Esophagus squamous epithelium (tissue), 4 donors: ENCODE measurements around the gene HUNK.

Source experiments
- CTCF ChIP-seq, 6 experiments: fragments of 450-650 bp in 4 of 6; fragments of 200-600 bp in 2 of 6; sonication (generic) in 2 of 6; IDR thresholded peaks; one replicate each; pipeline ENCODE4 v1.5.1; 2016 to 2019; ENCODE audit warnings: antibody characterized with exemption in 6 of 6, mild to moderate bottlenecking in 4 of 6, moderate library complexity in 4 of 6
- POLR2A ChIP-seq, 4 donors: fragments of 450-650 bp; IDR thresholded peaks; one replicate each; pipeline ENCODE4 v1.6.1; 2017; ENCODE audit warnings: antibody characterized with exemption in 4 of 4, mild to moderate bottlenecking in 4 of 4, moderate library complexity in 3 of 4

- TF ChIP-seq CTCF (IDR thresholded peaks at IDR 0.05) = no peak
- no peak for TF ChIP-seq POLR2A (IDR thresholded peaks at IDR 0.05)
Observed at GRCh38 chr21:31845151-31845729, 27.6 kb upstream of the HUNK start.
